ENCODE data around the gene IFT25. TPM values are rescaled to one million over a fixed set of nuclear protein-coding genes. Genes with fewer than 3 reads are reported as not detected.
"Not testable (repeated sequence)": the region's sequence is repeated elsewhere in the genome, so short reads cannot be mapped to it uniquely, and the experiment has no call there.

IFT25 gene
- polyA plus RNA-seq (2011; rRNA removed) (41.9 and 54.2 TPM in 2 replicates), polyA minus RNA-seq (2011; rRNA and poly(A)+ RNA removed) (3.2 and 8.2 TPM in 2 replicates)

DNA sequence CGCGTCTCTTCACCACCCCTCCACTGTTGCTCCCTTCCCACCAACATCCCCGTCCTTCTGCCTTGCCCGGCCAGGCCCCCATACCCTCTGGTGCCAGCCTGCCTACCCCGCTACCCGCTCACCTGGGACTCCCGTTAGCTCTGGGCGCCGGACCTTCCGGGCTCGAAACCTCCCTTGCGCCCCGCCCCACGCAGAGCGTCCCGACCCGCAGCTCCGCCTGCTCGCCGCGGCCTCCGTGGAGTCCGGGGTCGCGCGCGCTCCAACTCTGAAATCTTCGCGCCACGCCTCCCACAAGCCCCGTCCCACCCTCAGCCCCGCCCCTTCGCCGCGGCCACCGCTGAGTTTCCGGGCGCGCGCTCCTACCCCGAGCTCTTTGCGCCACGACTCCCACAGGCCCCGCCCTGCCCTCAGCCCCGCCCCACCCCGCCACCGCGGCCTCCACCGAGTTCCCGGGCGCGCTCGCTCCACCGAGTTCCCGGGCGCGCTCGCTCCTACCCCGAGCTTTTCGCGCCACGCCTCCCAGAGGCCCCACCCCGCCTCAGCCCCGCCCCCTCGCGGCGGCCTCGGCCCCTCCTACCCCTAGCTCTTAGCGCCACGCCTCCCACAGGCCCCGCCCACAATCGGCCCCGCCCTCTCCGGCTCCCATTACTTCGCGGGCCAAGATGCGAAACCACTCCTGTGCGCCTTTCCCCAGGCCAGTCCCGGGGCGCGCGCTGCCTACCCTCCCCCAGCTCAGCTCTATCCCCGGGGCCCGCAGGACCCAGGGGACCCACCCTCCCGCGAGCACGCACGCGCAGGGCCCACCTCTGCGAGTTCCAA is at the start of gene IFT25:
Gene IFT25 (minus strand): TSS at position 267 of the 819 bp plus-strand sequence. CDS start 5,617 bp downstream, outside the sequence.
- Histone ChIP-seq H3K27ac (ENCODE audit: low read depth, low read length) (peak within 1 kb of the TSS; percentile 70), H3K4me3 (ENCODE audit: low read depth, low read length) (peak within 1 kb of the TSS; percentile 97), H3K9me3 (ENCODE audit: control insufficient read depth, insufficient read depth, low read length) (no peaks in the 10 kb centered on the region; the same call in 1 of the 2 replicates), H3K27me3 (ENCODE audit: control insufficient read depth, insufficient read depth, low read length) (no peaks in the 10 kb centered on the region)
- CTCF ChIA-PET = interaction anchor here (0.6 to 1.7 kb wide), 12 partner anchors 11 to 108 kb away, joined by 3 to 24 read pairs (median 4); partner anchors contain the start of genes DIO1 and NDC1
- TF ChIP-seq CTCF (IDR thresholded peaks at IDR 0.05; ENCODE audit: low read depth, low read length) = no peak
- DNase-seq (ENCODE audit: low read depth, low spot score) = peak; percentile 86
- POLR2A ChIA-PET = interaction anchor here (0.6 to 2.1 kb wide), 11 partner anchors 11 to 810 kb away, joined by 3 to 15 read pairs (median 4); partner anchors contain the start of genes NDC1, TCEANC2, TMEM59 and YIPF1

- POLR2A ChIA-PET; H3K27ac ChIP-seq (ENCODE audit: low read depth, low read length); DNase-seq (ENCODE audit: low read depth, low spot score); H3K4me3 ChIP-seq (ENCODE audit: low read depth, low read length); H3K27me3 ChIP-seq (ENCODE audit: control insufficient read depth, insufficient read depth, low read length); CTCF ChIA-PET: not testable (repeated sequence)
- peaks cover 17% of the 10 kb centered on the region for H3K9me3 ChIP-seq (ENCODE audit: control insufficient read depth, insufficient read depth, low read length)
Observed at GRCh38 chr1:53994516-53994915, 49.0 kb upstream of the IFT25 start.

- Histone ChIP-seq H3K4me3 (ENCODE audit: low read depth, low read length) (no peak overlapping the region), H3K9me3 (ENCODE audit: control insufficient read depth, insufficient read depth, low read length) (peaks cover 17% of the 10 kb centered on the region), H3K27ac (ENCODE audit: low read depth, low read length) (no peak overlapping the region), H3K27me3 (ENCODE audit: control insufficient read depth, insufficient read depth, low read length) (no peaks in the 10 kb centered on the region)
- TF ChIP-seq CTCF (IDR thresholded peaks at IDR 0.05; ENCODE audit: low read depth, low read length) = no peak; the same call in 1 of the 2 replicates
- ChIA-PET POLR2A (no interaction called here), CTCF (no interaction called here)
- DNase-seq (ENCODE audit: low read depth, low spot score) = no peak
Observed at GRCh38 chr1:53992085-53992874, 46.8 kb upstream of the IFT25 start.

- H3K4me3 ChIP-seq (ENCODE audit: low read depth, low read length) = no peak overlapping the region
- CTCF ChIA-PET = no interaction called here
- H3K9me3 ChIP-seq (ENCODE audit: control insufficient read depth, insufficient read depth, low read length) = peaks cover 15% of the 10 kb centered on the region
- TF ChIP-seq CTCF (IDR thresholded peaks at IDR 0.05; ENCODE audit: low read depth, low read length) = no peak
- no peak overlapping the region for H3K27ac ChIP-seq (ENCODE audit: low read depth, low read length)
- H3K27me3 ChIP-seq (ENCODE audit: control insufficient read depth, insufficient read depth, low read length) = no peaks in the 10 kb centered on the region
- POLR2A ChIA-PET = no interaction called here
- no peak for DNase-seq (ENCODE audit: low read depth, low spot score)
Observed at GRCh38 chr1:53987880-53988279, 42.4 kb upstream of the IFT25 start.

DNA sequence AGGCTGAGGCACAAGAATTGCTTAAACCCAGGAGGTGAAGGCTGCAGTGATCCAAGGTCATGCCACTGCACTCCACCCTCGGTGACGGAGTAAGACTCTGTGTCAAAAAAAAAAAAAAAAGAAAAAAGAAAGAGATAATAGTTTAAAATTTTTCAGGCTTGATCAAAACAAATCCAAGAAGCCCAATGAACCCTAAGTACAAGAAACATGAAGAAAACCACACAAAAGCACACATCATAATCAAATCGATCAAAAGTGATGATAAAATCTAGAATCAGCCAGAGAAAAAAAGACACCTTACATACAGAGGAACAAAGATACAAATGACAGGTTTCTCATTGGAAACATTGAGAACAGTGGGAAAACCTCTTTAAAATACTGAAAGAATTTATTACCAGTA is 41.0 kb upstream of the IFT25 start:
- no peak for TF ChIP-seq CTCF (IDR thresholded peaks at IDR 0.05; ENCODE audit: low read depth, low read length)
- POLR2A ChIA-PET = no interaction called here
- Histone ChIP-seq H3K4me3 (ENCODE audit: low read depth, low read length) (no peak overlapping the region), H3K9me3 (ENCODE audit: control insufficient read depth, insufficient read depth, low read length) (peaks cover 1% of the 10 kb centered on the region; the same call in 1 of the 2 replicates), H3K27ac (ENCODE audit: low read depth, low read length) (no peak overlapping the region), H3K27me3 (ENCODE audit: control insufficient read depth, insufficient read depth, low read length) (no peaks in the 10 kb centered on the region)
- no peak for DNase-seq (ENCODE audit: low read depth, low spot score)
- CTCF ChIA-PET = no interaction called here
